GM13977 (cell line): ENCODE results near the gene ZBTB7C.

ENCODE experiments used
- DNase-seq: peaks from one replicate; pipeline ENCODE4 v3.0.0; 2012; ENCODE audit warnings: low spot score
- in situ Hi-C: fragments of 300-500 bp; cut with MboI; formaldehyde crosslinking; loops from one replicate; pipeline ENCODE4 v1.12.0; 2022; ENCODE audit warnings: low sequenced_read_pairs, low pct_unique_long_range_greater_than_20kb, mixed read lengths, inconsistent platforms; ENCODE audit not compliant: unreplicated experiment
- TF ChIP-seq, protein P1 (sequence below): IDR thresholded peaks from 2 replicates; pipeline ENCODE4 v1.5.1; 2012; ENCODE audit warnings: mild to moderate bottlenecking, control low read depth; ENCODE audit not compliant: insufficient read depth; ENCODE audit errors: extremely low read depth, missing control alignments

The ZBTB7C gene

DNA sequence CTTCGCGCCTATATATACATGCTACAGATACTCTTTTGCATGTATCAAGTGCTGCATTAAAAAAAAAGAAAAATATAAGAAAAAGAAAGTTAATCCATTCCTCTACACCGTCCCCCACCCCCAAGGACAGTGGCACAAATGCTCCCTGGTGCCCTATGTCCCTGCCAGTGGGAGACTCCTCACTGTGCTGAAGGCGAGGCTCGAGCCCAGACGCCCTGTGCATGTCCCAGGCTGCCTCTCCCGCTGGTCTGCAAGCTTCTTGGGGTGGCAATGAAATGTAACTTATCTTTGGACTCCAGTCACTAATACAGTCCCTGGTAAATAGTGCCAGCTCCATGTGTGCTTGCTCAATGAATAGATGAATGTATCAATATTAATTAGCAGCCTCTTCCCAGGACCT, 293.2 kb downstream of the ZBTB7C start:
- TF ChIP-seq, protein P1, sequence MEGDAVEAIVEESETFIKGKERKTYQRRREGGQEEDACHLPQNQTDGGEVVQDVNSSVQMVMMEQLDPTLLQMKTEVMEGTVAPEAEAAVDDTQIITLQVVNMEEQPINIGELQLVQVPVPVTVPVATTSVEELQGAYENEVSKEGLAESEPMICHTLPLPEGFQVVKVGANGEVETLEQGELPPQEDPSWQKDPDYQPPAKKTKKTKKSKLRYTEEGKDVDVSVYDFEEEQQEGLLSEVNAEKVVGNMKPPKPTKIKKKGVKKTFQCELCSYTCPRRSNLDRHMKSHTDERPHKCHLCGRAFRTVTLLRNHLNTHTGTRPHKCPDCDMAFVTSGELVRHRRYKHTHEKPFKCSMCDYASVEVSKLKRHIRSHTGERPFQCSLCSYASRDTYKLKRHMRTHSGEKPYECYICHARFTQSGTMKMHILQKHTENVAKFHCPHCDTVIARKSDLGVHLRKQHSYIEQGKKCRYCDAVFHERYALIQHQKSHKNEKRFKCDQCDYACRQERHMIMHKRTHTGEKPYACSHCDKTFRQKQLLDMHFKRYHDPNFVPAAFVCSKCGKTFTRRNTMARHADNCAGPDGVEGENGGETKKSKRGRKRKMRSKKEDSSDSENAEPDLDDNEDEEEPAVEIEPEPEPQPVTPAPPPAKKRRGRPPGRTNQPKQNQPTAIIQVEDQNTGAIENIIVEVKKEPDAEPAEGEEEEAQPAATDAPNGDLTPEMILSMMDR = no peak
- no peak for DNase-seq
- in situ Hi-C loops = no loop called here

DNA sequence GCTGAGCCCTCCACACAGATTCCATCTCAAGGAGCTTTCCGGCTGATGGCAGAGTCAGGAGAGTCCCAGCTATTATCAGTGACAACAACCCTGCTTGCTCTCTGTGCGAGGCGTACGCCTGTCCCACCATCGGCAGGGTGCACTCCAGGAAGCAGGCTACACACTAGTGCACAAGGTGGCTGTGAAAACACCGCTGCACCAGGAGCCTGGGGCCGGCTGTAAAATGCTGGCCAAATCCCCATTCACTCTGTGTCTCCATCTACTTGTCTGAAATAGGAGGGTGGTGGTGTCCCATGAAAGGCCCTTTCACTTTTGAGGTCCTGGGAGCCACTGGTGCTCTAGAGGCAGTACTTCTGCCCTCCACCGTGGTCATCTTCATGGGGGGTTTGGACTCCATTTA, 295.5 kb downstream of the ZBTB7C start:
- in situ Hi-C loops = no loop called here
- DNase-seq = no peak
- TF ChIP-seq, protein P1 = no peak

DNA sequence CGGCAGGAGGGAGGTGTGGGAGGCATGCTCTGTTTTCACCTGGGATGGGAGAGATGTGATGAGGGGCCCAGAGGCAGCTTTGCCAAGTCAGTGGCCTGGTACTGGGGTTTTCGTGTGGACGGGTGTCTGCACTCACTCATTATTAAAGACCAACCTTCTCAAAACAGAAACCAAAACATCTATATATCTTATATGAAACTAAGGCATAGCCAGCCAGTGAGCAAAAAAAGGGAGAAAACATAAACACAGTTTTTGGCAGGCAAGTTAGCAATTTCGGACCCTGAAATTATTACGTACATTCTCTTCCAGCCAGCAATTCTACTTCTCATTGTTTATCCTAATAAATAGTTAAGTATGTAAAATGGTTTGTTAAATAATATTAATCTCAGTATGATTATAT, 297.6 kb downstream of the ZBTB7C start:
- DNase-seq = no peak
- in situ Hi-C loops = no loop called here
- TF ChIP-seq, protein P1 = no peak

DNA sequence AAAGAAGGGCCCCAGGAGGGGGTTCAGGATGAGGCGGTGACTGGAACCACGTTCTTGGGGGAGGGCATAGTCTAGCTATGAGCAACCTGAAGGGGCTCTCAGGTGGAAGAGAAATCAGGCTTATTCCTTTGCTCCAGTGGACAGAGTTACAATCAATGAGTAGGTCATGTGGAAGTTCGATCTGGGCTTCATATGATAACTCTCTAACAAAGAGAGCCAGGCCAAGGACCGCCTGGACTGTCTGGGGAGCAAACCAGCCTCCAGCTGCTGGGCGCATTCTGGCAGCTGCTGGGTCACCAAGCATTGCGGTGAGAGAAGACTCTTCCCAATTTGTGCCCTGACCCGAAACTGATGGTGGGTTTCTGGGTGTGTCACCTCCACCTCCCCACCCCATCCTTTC, 298.4 kb downstream of the ZBTB7C start:
- in situ Hi-C loops = no loop called here
- no peak for DNase-seq
- TF ChIP-seq, protein P1 = no peak

DNA sequence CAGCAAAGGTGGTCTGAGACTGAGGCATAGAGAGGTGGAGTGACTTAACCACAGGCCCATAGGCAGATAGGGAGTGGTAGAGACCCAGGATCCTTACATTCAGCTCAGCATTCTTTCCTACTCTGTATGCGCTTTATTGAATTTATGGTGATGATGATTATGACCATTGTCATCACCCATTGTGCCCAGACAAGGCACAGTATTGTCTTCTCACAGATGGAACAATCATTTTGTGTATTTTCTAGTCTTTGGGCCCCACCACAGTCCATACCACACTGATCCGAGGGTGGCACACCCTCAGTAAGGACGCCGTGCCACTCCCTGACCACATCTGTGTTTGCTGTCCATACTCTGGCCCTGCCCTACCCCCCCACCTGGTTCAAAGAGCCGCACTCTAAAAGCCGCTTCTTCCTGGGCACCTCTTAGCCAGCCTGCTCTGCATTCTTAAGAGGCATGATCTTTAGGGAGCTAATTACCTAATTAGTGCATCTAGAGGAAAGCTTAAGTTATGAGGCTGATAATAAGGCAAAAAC, 299.2 kb downstream of the ZBTB7C start:
- no peak for DNase-seq
- in situ Hi-C loops = no loop called here

DNA sequence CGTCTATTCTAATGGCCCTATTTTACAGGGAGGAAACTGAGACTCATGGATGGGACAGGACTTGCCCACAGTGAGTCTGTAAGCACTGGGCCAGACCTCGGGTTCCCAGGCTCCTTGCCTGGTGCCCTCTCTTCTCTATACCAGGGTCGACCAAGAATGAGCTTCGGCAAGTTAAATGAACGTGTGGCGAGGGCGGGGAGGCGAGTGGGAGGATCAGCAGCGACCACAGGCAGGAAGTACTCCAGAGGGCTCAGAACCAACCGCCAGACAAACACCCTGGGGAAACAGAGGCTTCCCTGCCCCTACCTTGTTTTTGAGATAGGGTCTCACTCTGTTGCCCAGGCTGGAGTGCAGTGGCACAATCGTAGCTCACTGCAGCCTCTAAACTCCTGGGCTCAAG, 301.0 kb downstream of the ZBTB7C start:
- in situ Hi-C loops = no loop called here
- DNase-seq = no peak
- TF ChIP-seq, protein P1 = no peak

More for the DNA sequence above, 299.2 kb downstream of the ZBTB7C start:
- TF ChIP-seq, protein P1 = no peak
